ENCODE measurements around the gene CSPG4. TPM values are rescaled to one million over a fixed set of nuclear protein-coding genes. Genes with fewer than 3 reads are reported as not detected.
"Not testable (repeated sequence)": the region's sequence is repeated elsewhere in the genome, so short reads cannot be mapped to it uniquely, and the experiment has no call there.

Gene CSPG4
- total RNA-seq, 4 donors from 2014 or later: 29.9 to 144 (median 49.7) TPM

- TF ChIP-seq CTCF (IDR thresholded peaks at IDR 0.05): no peak
- DNase-seq (ENCODE audit: low spot score) (no peak), ATAC-seq (ENCODE audit: low FRiP score) (no peak)
Observed at GRCh38 chr15:75704263-75704615, 8.4 kb downstream of the CSPG4 start.

GRCh38 chr15:75703440-75704262 is 9.0 kb downstream of the CSPG4 start:
- not testable (repeated sequence) for ATAC-seq (ENCODE audit: low FRiP score); DNase-seq (ENCODE audit: low spot score)

GRCh38 chr15:75702436-75702835 is 10.2 kb downstream of the CSPG4 start:
- ATAC-seq (ENCODE audit: low FRiP score) (no peak), DNase-seq (ENCODE audit: low spot score) (no peak)
- TF ChIP-seq CTCF (IDR thresholded peaks at IDR 0.05): no peak

GRCh38 chr15:75701071-75702003 is 11.3 kb downstream of the CSPG4 start:
- ATAC-seq (ENCODE audit: low FRiP score); DNase-seq (ENCODE audit: low spot score): not testable (repeated sequence)

GRCh38 chr15:75699961-75700874 is 12.4 kb downstream of the CSPG4 start:
- DNase-seq (ENCODE audit: low spot score) (peak; percentile 35), ATAC-seq (ENCODE audit: low FRiP score) (peak; percentile 80)

GRCh38 chr15:75699517-75699916 is 13.1 kb downstream of the CSPG4 start:
- ATAC-seq (ENCODE audit: low FRiP score); DNase-seq (ENCODE audit: low spot score): not testable (repeated sequence)

GRCh38 chr15:75697974-75698747 is 14.5 kb downstream of the CSPG4 start:
- not testable (repeated sequence) for DNase-seq (ENCODE audit: low spot score); ATAC-seq (ENCODE audit: low FRiP score)

GRCh38 chr15:75697523-75697922 is 15.1 kb downstream of the CSPG4 start:
- no peak for ATAC-seq (ENCODE audit: low FRiP score)
- no peak for DNase-seq (ENCODE audit: low spot score)
- TF ChIP-seq CTCF (IDR thresholded peaks at IDR 0.05): no peak

- DNase-seq (ENCODE audit: low spot score) (no peak), ATAC-seq (ENCODE audit: low FRiP score) (no peak)
- no peak for TF ChIP-seq CTCF (IDR thresholded peaks at IDR 0.05)
Observed at GRCh38 chr15:75696854-75697259, 15.8 kb downstream of the CSPG4 start.
